Measurements from ENCODE around the gene MDM4. TPM values are rescaled to one million over a fixed set of nuclear protein-coding genes. Genes with fewer than 3 reads are reported as not detected.

MDM4 gene
- total RNA-seq, 4 donors from 2014 or later = 66.1 to 92.3 (median 88.6) TPM

DNA sequence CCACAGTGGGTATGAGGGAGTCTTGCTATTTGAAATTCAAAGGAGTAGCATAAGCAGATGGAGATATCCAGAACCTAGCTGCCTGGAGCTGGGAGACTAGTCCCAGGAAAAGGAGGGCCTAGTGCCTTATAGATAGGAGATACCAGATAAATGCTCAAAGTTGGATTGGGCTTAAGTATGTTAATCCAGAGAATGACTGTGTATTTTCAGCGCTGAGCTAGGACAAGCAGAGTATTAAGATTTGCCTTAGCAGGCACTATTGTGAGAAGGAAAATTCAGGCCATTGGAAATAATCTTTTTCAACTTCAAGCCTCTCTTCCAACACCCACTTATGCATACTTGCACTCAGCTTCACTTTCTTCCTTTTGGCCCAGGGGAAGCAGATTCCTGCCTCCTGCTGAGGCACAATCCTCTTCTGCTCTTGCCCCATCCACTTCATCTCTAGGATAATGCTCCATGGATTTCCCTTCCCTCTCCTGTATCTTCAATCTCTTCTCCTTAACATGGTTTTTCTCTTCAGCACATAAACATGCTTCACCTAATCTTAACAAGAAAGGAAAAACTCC, 42.7 kb upstream of the MDM4 start:
- TF ChIP-seq, protein P1, sequence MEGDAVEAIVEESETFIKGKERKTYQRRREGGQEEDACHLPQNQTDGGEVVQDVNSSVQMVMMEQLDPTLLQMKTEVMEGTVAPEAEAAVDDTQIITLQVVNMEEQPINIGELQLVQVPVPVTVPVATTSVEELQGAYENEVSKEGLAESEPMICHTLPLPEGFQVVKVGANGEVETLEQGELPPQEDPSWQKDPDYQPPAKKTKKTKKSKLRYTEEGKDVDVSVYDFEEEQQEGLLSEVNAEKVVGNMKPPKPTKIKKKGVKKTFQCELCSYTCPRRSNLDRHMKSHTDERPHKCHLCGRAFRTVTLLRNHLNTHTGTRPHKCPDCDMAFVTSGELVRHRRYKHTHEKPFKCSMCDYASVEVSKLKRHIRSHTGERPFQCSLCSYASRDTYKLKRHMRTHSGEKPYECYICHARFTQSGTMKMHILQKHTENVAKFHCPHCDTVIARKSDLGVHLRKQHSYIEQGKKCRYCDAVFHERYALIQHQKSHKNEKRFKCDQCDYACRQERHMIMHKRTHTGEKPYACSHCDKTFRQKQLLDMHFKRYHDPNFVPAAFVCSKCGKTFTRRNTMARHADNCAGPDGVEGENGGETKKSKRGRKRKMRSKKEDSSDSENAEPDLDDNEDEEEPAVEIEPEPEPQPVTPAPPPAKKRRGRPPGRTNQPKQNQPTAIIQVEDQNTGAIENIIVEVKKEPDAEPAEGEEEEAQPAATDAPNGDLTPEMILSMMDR (IDR thresholded peaks at IDR 0.05; ENCODE audit: low read depth) = no peak

DNA sequence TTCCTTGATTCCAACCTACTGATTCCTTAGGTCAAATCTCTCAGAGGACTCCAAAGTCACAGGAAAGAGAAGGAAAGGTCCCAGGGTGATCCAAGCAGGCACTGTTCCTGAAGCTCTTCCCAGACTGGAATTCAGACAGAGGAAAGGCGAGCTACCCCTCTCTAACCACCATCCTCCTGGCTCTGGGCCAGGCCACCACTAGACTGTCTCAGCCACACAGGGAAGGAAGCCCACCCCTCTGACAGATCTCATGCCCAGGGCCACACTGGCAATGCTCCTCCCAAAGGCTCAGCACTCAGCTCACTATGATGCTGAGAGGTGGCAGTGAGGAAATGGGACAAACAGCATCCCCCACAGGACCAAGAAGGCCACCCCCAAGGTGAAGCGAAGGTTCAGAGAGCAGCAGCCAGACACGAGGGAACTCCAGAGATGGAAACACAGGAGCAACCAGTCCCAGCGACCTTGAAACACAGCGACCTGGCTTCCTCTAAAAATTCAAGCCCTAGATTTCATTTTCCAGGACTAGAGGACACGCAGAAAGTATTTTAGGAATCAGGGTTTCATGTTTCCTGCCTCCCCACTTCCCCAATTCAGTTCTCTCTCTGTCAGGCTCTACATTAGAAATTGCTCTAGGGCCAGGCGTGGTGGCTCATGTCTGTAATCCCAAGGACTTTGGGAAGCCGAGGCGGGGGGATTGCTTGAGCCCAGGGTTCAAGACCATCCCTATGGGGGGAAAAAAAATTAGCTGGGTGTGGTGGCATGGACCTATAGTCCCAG, 40.4 kb upstream of the MDM4 start:
- TF ChIP-seq, protein P1 (IDR thresholded peaks at IDR 0.05; ENCODE audit: low read depth) = no peak

DNA sequence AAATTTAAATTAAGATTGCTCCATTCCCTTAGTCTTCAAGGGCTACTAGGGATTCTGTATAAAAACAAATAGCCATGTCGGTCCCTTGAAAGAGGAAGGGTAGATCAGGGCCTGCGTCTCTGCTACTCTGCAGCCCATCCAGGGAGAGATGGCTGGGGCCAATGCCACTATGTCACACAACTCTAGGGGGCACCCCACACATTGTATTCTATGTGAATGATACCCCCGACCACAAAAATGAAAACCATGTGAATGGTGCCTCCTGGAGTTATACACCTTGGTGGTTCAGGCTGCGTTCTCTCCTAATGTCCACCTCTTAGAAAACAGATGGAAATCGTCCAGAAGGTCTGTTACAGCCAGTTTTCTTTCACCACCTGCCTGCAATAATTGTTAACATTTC, 39.6 kb upstream of the MDM4 start:
- TF ChIP-seq, protein P1 (IDR thresholded peaks at IDR 0.05; ENCODE audit: low read depth) = no peak

DNA sequence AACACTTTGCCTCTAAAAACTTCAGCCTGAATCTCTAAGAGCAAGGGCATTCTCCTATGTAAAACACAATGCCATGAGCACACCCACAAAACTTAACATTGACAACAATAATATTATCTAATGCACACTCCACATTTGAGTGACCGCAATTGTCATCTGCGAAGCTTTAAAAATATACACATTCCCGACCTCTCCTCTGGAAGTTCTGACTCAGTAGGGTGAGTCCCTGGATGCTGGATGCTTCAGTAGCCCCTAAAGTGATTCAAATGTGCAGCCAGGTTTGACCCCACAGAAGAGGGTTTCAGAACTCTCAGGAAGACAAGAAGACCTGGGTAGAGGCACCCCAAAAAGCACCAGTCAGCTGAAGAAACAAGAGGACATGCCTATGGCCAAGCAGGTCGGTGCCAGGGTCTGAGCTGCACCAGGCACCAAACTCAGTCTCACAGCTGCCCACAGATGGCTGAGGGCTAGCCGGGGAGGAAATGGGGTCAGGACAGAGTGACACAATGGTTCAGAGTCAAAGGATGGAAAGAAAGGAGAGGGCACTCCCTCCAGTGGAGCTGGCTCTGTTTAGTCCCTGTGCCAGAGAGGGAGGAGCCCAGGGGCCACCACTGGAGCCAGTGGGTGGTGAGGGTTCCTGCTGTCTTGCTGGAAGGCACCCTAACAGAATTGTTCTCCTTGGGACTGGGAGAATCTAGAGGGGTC, 39.0 kb upstream of the MDM4 start:
- TF ChIP-seq, protein P1 (IDR thresholded peaks at IDR 0.05; ENCODE audit: low read depth) = no peak

DNA sequence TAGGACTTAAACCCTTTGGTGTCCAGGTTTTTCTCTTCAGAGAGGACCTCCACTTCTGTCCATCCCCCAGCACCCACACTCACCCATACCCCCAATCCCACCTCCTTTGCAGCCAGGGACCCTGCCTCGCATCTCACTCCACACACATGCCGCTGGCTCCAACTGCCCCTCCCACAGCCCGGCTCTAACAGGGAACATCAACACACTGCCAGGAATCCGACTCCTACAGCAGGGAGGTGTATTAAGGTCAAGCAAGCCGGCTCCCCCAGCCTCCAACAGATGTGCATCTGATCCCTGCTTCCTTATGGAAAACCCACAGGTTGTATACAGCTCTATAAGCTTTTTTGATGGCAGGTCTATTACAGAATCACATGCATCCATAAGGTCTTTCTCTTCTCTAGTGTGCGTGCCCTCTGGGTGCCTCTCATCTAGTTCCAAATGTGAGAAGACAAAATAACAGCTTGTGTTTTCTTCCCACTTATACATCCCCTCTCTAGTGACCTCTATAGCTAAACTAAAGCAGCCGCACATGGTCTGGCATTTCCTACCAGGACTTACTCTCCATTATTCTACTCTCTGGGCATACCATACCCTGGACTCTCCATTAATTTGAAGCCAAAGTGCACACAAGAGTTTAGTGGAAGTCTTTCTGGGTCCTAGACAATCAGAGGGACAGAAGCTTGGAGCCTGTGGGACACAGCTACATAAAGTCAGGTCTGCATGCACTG, 37.9 kb upstream of the MDM4 start:
- TF ChIP-seq, protein P1 (IDR thresholded peaks at IDR 0.05; ENCODE audit: low read depth) = no peak

DNA sequence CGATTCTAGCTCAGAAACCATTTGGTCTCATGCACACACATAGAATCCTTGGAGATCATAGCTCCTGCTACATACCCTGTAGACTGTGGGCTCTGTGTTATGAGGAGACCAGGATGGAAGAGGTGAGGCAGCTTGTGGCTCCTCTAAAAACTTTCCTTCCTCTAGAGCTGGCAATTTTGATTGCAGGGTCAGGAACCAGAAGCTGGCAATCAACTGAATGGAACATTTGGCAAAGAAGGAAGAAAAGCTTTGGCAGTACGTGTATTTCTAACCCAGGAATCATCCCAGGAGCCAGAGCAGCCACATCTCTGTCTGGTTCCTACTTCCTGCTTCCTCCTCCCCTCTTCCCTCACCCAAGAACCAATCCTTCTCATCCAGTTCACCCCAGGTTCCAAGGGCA, 37.3 kb upstream of the MDM4 start:
- TF ChIP-seq, protein P1 (IDR thresholded peaks at IDR 0.05; ENCODE audit: low read depth) = no peak
